SKM-1 treated with dmso at 0.1 percent for 144 hours (cell line): Measurements from ENCODE around the gene KRTAP3-2.
"Not testable (repeated sequence)": the region's sequence is repeated elsewhere in the genome, so short reads cannot be mapped to it uniquely, and the experiment has no call there.

Source experiments
- DNase-seq: peaks from one replicate; lab custom pipeline; 2025; ENCODE audit not compliant: unreplicated experiment; lab: John Stamatoyannopoulos, UW

The KRTAP3-2 gene

DNA sequence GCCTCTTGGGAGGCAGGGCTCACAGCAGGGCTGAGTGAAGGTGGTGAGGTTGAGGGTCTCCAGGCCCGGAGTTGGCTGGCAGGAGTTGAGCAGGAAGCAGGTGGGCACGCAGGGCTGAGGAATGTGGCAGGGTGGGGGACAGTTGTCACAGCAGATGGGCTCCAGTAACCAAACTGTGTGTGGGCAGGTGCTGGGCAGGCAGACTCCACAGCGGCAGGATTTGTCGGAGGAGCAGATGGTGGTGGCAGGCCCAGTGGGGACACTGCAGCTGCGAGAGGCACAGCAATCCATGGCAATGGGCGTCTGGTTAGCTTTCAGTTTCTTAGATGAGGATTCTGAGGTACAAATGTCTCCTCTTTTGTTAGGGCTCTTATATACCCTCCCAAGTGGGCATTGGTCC, at the start of gene KRTAP3-2:
Gene KRTAP3-2, minus strand, starts transcription at position 344 of the 400 bp plus-strand sequence. Its CDS starts 53 bp downstream, at position 291.
- DNase-seq, result not testable (repeated sequence)

DNA sequence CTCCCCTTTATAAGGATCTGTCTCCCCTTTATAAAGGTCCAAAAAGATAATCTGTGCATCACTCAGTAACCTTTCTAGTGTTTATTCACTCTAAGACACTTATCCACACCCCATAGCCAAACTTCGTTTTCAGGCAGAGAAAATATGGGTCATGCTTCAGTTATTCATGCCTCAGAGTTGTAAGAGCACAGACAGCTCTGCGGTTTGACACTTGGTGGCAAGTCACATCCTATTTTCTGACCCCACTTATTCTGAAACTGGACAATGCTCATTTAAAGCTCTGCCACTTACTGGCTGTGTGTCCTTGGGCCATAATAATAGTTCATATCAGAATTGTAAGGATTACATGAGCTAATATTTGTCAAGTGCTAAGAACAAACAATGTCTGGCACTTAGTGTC, 49.4 kb upstream of the KRTAP3-2 start:
- DNase-seq, result no peak

DNA sequence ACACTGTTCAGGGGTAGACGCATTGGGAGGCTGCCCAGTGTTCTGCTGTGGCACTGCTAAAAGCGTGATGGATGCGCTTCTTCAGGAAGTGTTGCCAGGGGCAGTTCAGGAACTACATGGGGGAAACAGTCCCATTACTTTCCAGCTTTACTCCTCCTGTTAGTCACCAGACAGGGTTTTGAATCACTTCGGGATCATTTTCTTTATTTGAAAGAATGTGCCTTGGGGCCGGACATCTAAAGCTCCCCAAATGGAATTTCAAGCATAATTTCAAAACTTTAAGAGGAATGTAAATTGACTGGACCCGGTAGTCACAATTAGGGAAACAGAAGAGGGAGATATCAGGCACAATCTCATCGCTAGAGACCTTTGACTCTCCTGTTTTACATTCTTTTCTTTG, 48.7 kb upstream of the KRTAP3-2 start:
- no peak for DNase-seq

DNA sequence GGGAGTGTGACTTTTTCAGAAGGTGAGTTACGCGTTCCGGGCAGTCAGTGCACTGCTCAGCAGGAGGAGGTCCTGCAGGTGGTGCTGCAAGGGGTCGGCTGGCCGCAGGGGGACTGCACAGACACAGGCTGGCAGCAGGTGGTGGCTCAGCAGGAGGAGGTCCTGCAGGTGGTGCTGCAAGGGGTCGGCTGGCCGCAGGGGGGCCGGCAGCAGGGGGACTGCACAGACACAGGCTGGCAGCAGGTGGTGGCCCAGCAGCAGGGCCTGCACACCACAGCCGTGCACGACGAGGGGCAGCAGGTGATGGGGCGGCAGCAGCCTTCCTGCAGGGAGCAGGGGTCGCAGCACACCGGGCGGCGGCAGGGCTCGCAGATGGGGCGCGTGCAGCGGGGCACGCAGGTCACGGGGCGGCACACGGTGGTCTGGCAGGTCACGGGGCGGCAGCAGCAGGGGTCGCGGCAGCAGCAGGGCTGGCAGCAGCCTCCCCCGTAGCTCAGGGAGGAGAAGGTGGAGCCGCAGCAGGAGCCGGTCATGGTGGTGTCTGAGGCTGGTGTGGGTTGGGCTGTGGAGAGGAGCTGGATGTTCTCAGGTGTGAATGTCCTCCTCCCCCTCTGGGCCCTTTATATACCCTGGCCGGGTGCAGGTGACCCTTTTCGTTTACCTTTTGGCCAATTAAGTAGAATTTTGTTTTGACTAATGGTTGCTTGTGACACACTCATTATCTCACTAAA, 47.2 kb upstream of the KRTAP3-2 start, which contains the start of gene KRTAP2-1:
Gene KRTAP2-1, minus strand, starts transcription at position 582 of the 731 bp plus-strand sequence. Its CDS starts 49 bp downstream, at position 533.
- DNase-seq, result not testable (repeated sequence)

DNA sequence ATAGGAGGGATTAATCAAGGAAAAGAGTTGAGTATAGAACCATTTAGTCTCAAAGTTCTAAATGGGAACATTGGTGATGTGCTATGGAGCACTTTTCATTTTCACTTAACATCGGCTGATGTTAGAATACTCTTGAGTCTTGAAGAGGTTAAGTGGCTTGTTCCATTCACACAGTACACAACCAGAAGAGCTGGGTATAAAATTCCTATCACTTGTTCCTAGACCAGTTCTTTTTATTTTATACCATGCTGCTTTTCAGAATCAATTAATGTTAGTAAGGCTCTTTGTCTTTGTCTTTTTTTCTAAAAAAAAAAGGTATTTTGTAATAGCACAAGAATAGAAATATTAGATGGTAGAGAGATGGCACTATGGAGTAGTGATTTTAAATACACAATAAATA, 43.2 kb upstream of the KRTAP3-2 start:
- no peak for DNase-seq

DNA sequence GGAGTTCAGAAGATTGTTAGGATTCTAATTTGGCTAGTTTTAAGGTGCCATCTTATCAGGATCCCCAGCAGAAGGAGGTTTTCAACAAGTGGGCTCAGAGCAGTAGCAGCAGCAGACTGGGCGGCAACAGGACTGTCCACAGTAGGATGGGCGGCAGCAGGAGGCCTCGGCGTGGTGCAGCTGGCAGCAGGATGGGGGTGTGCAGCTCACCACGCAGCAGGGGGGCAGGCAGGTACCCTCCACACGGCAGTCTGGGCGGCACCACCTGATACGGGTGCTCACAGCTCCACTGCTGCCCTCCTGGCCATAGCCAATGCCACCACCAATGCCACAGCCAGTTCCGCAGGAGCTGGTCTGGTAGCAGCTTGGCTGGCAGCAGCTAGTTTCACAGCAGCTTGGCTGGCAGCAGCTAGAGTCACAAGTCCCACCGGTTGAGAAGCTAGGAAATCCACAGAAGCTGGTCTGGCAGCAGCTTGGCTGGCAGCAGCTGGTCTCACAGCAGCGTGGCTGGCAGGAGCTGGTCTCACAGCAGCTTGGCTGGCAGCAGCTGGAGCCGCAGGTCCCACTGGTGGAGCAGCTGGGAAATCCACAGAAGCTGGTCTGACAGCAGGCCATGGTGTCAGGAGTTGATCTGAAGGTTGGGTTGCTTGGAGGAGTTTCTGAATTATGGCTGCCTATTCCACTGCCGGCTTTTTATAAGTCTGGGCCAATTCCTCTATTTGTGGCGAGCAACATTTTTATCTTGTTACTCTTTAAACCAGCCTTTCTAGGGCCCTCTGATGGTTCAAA, 41.3 kb upstream of the KRTAP3-2 start, which contains the start of gene KRTAP1-1:
Gene KRTAP1-1, minus strand, starts transcription at position 668 of the 789 bp plus-strand sequence. Its CDS starts 53 bp downstream, at position 615.
- DNase-seq, result not testable (repeated sequence)

DNA sequence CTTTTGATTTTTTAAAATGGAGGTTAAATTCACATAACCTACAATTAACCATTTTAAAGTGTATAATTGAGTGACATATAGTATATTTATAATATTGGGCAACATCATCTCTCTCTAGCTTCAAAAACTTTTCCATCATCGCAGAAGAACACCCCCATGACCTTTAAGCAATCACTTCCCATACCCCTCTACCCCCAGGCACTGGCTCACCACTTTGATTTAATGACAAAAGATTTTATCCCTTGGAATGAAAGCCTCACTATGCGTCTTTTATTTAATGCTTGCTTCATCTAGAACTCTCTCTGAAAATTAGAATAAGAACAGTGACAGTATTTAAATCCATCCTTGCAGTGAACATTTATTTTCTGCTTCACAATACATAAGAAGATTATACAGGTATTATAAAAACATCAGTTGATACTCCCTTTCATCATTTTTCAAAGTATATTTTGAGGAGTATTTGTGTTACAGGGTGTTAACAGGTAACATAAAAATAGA, 38.2 kb upstream of the KRTAP3-2 start:
- DNase-seq, result no peak

DNA sequence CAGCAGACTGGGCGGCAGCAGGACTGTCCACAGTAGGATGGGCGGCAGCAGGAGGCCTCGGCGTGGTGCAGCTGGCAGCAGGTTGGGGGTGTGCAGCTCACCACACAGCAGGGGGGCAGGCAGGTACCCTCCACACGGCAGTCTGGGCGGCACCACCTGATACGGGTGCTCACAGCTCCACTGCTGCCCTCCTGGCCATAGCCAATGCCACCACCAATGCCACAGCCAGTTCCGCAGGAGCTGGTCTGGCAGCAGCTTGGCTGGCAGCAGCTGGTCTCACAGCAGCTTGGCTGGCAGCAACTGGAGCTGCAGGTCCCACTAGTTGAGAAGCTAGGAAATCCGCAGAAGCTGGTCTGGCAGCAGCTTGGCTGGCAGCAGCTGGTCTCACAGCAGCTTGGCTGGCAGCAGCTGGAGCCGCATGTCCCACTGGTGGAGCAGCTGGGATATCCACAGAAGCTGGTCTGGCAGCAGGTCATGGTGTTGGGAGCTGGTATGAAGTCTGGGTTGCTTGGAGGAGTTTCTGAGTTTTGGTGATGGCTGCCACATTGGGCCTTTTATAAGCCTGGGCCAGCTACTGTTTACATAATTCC, 34.7 kb upstream of the KRTAP3-2 start, which contains the start of gene KRTAP1-3:
Gene KRTAP1-3, minus strand, starts transcription at position 529 of the 590 bp plus-strand sequence. Its CDS starts 53 bp downstream, at position 476.
- not testable (repeated sequence) for DNase-seq

DNA sequence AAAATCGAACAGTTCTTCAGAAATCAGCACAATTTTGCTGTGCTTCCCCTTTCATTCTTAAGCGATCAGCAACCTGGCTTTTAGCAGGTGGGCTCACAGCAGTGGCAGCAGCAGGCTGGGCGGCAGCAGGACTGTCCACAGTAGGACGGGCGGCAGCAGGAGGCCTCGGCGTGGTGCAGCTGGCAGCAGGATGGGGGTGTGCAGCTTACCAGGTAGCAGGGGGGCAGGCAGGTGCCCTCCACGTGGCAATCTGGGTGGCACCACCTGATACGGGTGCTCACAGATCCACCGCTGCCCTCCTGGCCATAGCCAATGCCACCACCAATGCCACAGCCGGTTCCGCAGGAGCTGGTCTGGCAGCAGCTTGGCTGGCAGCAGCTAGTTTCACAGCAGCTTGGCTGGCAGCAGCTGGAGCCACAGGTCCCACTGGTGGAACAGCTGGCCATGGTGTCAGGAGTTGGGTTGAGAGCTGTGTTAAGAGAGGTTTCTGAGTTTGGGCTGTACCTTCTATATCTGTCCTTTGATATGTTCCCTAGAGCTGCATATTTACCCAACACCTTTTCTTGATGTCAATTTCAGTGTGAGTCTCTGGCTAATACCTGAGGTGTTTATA, 30.0 kb upstream of the KRTAP3-2 start, which contains the start of gene KRTAP1-4:
Gene KRTAP1-4, minus strand, starts transcription at position 563 of the 613 bp plus-strand sequence. Its CDS starts 117 bp downstream, at position 446.
- DNase-seq, result no peak

DNA sequence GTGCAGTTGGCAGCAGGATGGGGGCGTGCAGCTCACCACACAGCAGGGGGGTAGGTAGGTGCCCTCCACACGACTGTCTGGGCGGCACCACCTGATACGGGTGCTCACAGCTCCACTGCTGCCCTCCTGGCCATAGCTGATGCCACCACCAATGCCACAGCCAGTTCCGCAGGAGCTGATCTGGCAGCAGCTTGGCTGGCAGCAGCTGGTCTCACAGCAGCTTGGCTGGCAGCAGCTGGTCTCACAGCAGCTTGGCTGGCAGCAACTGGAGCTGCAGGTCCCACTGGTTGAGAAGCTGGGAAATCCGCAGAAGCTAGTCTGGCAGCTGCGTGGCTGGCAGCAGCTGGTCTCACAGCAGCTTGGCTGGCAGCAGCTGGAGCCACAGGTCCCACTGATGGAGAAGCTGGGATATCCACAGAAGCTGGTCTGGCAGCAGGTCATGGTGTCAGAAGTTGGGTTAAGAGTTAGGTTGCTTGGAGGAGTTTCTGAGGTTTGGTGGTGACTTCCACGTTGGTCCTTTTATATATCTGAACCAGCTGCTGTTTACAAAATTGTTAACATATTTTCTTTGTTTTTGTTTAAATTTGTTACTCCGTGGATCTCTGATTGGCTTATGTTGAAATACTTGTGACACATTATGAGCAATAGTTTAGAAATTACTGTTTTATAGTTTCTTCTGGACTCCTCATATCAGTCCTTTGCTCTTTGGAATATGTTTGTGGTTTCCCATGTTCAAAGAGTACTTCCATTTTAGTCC, 27.2 kb upstream of the KRTAP3-2 start, which contains the start of gene KRTAP1-5:
Gene KRTAP1-5, minus strand, starts transcription at position 494 of the 757 bp plus-strand sequence. Its CDS starts 53 bp downstream, at position 441.
- no peak for DNase-seq

DNA sequence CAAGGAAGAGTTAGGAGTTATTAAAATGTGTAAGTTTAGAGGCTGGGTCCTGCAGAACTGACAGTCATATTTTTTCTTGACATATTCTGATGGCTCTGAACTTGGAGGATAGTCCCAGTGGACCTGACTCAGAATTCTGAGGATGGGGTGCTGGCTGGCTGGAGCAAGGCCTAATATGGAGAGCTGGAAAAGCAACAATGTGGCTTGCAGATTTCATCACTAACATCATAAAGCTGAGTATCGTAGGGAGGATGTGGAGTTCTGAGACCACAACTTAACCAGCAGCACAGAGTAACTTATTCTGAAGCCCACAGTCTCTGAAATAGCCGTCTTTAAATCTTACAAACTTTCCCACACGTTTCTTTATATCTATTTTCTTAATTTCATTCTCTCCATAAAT, 25.0 kb upstream of the KRTAP3-2 start:
- no peak for DNase-seq

DNA sequence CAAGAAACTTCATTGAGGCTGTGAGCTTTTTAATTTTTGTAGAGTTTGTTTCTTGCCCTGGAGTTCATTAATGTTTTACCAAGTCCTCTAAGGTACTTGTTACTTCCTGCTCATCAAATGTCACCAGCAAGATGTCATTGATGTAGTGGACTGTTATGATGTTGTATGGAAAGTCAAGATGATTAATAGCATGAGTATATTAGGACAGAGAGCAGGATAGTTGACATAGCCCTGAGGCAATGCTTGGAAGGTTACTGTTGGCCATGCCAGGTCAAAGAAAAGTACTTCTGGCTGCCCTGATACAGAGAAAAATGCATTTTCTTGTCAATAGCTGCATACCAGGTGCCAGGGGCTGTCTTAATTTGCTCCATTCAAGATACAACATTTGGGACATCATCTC, 20.6 kb upstream of the KRTAP3-2 start:
- DNase-seq, result no peak

DNA sequence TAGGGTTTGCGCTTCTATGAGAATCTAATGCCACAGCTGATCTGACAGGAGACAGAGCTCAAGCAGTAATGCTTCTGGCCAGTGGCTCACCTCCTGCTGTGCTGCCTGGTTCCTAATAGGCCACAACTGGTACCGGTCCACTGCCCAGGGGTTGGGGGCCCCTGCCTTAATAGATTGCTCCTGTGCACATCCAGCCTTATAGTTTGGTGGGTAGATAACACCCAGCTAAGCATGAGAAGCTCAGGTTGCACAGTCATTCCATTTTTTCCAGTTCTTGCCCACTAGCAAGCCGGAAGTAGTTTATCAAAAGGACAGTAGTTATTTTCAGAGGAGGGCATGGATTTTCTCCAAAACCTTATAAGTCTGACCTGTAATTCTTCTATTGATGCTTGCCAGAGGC, 19.7 kb upstream of the KRTAP3-2 start:
- DNase-seq, result no peak

DNA sequence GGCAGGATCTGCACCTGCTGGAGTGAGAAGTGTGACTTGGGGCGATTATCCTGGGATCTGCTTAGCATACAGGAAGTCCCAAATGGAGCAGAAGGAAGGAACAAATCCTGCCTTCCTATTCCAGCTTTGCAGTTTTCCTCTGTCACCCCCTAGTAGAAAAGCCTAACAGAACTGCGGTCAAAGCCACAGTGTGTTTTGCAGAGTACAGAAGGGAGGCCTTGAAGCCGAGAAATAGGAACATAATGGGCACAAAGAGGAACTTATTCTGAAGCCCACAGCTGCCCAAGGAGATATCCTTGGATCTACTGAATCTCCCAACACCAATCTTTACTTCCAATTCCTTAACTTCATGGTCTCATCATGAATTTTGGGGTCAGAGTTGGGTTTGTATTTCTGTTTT, 18.8 kb upstream of the KRTAP3-2 start:
- DNase-seq, result no peak

DNA sequence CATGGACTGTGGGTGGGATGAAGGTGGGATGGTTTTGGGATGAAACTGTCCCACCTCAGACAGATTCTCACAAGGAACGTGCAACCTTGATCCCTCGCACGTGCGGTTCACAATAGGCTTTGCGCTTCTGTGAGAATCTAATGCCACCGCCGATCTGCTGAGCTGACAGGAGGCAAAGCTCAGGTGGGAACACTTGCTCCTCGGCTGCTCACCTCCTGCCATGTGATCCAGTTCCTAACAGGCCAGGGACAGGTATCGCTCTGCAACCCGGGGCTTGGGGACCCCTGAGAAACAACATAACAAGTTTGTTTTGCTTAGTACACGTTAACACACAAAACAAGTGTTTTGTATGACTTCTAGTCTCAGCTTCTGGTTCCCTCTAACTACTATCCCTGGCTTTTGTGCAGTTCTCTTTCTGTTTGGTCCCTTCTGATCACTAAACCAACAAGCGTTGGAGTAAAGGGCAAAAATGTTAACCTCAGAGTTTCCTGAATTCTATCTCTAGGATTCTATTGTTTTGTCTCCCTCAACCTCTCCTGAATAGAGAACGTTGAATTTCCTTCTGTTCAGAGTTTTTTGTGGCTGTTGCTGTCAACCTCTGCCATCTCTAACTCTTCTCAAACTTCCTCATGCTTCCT, 17.0 kb upstream of the KRTAP3-2 start:
- DNase-seq, result no peak

DNA sequence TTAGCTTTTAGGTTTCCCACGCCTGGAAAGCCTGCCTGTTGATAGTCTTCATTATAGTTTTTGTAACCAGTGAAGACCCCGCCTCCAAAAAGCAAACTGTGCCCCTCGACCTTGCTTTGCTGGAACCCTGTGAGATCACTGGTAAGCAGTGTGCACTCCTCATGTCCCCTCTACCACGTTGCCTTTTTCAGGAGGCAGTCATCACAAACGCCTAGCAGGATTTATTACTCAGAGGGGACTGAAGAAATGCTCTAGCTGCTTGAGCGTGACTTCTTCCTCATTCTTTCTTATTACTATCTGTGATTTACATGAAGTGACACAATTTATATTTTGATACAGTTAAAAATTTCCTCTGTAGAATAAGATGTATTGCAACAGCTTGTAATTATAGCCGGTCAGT, 15.7 kb upstream of the KRTAP3-2 start:
- DNase-seq, result no peak

DNA sequence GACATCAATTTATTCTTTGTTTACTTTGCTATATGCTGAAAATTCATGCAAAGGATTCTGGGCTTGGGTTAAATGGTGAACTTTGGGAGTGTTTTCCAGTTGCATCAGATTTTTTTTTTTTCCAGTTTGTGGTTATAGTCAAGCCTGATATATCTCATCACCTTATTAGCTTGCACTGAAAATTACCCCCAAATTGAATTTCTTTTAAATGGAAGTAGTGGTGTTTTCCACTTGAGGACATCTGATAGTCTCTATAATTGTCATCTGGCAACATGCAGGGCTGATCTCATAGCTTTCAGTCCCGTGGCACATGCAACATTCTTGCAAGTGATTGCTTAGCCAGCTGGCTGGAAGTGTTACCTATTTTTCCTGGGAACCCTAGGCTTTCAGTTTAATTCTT, 13.9 kb upstream of the KRTAP3-2 start:
- DNase-seq, result no peak

DNA sequence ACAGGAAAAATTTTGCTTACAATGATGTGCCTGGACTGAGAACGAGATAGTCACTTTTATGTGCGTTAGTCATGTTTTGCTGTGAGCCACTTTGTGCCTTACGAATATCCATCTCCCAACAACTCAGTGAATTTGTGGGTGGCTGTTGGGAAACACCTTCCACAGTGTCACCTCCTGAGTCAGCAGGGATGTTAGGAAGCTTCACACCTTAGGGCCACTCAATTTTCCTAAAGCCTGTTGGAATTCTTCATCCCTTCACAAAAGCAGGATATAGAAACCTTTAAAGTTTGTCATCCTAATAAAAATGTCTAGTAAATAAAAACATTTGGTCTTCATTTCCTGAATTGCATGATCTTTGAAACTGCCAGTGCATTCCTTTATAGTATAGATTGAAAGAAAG, 13.5 kb upstream of the KRTAP3-2 start:
- DNase-seq, result no peak
